SK-N-SH treated with all-trans-retinoic acid at 6 μM for 48 hours (cell line): ENCODE data around the gene TWF1.

Experiments used
- ATAC-seq: fragments of 200-7000 bp; cut with Tn5 transposase; 3 replicates; pipeline ENCODE4 v1.9.1; 2020; ENCODE audit warnings: mild to moderate bottlenecking, moderate library complexity
- ARNTL ChIP-seq: fragments of 450-650 bp; formaldehyde crosslinking; IDR thresholded peaks from 2 replicates; pipeline ENCODE4 v1.5.0; 2020; ENCODE audit warnings: low read depth, mild to moderate bottlenecking, moderate library complexity, borderline replicate concordance
- BACH2 ChIP-seq: fragments of 250-450 bp; sonication (Bioruptor Pico); IDR thresholded peaks from 2 replicates; pipeline ENCODE4 v1.9.0; 2021; ENCODE audit warnings: mild to moderate bottlenecking, borderline replicate concordance
- CREB5 ChIP-seq: fragments of 250-450 bp; sonication (Bioruptor Pico); IDR thresholded peaks from 2 replicates; pipeline ENCODE4 v1.5.1; 2020; ENCODE audit warnings: low read depth, mild to moderate bottlenecking, moderate library complexity
- CSDC2 ChIP-seq: fragments of 250-450 bp; sonication (Bioruptor Pico); IDR thresholded peaks from 2 replicates; pipeline ENCODE4 v1.5.0; 2020; ENCODE audit warnings: mild to moderate bottlenecking, moderate library complexity
- CSRNP3 ChIP-seq: fragments of 250-450 bp; sonication (Bioruptor Pico); IDR thresholded peaks from 2 replicates; pipeline ENCODE4 v1.5.1; 2021; ENCODE audit warnings: mild to moderate bottlenecking, moderate library complexity
- ESRRG ChIP-seq: fragments of 250-450 bp; sonication (Bioruptor Pico); IDR thresholded peaks from 2 replicates; pipeline ENCODE4 v1.6.1; 2021; ENCODE audit warnings: mild to moderate bottlenecking
- ISL1 ChIP-seq: fragments of 250-450 bp; sonication (Bioruptor Pico); IDR thresholded peaks from 2 replicates; pipeline ENCODE4 v2.1.2; 2022; ENCODE audit warnings: mild to moderate bottlenecking, moderate library complexity
- OSR1 ChIP-seq: fragments of 250-450 bp; sonication (Bioruptor Pico); IDR thresholded peaks from 2 replicates; pipeline ENCODE4 v1.8.0; 2022; ENCODE audit warnings: moderate library complexity, mild to moderate bottlenecking, inconsistent platforms
- PATZ1 ChIP-seq: fragments of 250-450 bp; sonication (Bioruptor Pico); IDR thresholded peaks from 2 replicates; pipeline ENCODE4 v1.8.0; 2020; ENCODE audit warnings: mild to moderate bottlenecking, moderate library complexity, borderline replicate concordance
- POU6F1 ChIP-seq: fragments of 250-450 bp; sonication (Bioruptor Pico); IDR thresholded peaks from 2 replicates; pipeline ENCODE4 v1.8.0; 2021; ENCODE audit warnings: low read depth, mild to moderate bottlenecking, moderate library complexity, borderline replicate concordance
- PPARA ChIP-seq: fragments of 250-450 bp; sonication (Bioruptor Pico); IDR thresholded peaks from 2 replicates; pipeline ENCODE4 v1.5.0; 2020; ENCODE audit warnings: mild to moderate bottlenecking, borderline replicate concordance
- SNAI2 ChIP-seq: fragments of 250-450 bp; sonication (Bioruptor Pico); IDR thresholded peaks from 2 replicates; pipeline ENCODE4 v1.5.0; 2020; ENCODE audit warnings: mild to moderate bottlenecking, moderate library complexity
- TCF4 ChIP-seq: fragments of 250-450 bp; sonication (Bioruptor Pico); IDR thresholded peaks from 2 replicates; pipeline ENCODE4 v1.8.0; 2021; ENCODE audit warnings: mild to moderate bottlenecking, moderate library complexity, borderline replicate concordance
- TOX ChIP-seq: fragments of 250-450 bp; sonication (Bioruptor Pico); IDR thresholded peaks from 2 replicates; pipeline ENCODE4 v1.8.0; 2021; ENCODE audit warnings: mild to moderate bottlenecking, moderate library complexity, borderline replicate concordance
- TSHZ2 ChIP-seq: fragments of 250-450 bp; sonication (Bioruptor Pico); IDR thresholded peaks from 2 replicates; pipeline ENCODE4 v1.5.0; 2020; ENCODE audit warnings: mild to moderate bottlenecking, moderate library complexity
- ZC3H10 ChIP-seq: fragments of 250-450 bp; sonication (Bioruptor Pico); IDR thresholded peaks from 2 replicates; pipeline ENCODE4 v1.5.1; 2021; ENCODE audit warnings: mild to moderate bottlenecking, moderate library complexity
- ZFP3 ChIP-seq: fragments of 250-450 bp; sonication (Bioruptor Pico); IDR thresholded peaks from 2 replicates; pipeline ENCODE4 v1.5.0; 2020; ENCODE audit warnings: mild to moderate bottlenecking, moderate library complexity
- ZFP30 ChIP-seq: fragments of 450-650 bp; formaldehyde crosslinking; IDR thresholded peaks from 2 replicates; pipeline ENCODE4 v1.5.0; 2022; ENCODE audit warnings: mild to moderate bottlenecking, moderate library complexity
- ZNF565 ChIP-seq: fragments of 450-650 bp; formaldehyde crosslinking; conservative IDR thresholded peaks from 2 replicates; pipeline ENCODE4 v1.5.0; 2020; ENCODE audit warnings: low read depth, mild to moderate bottlenecking, moderate library complexity
- ZNF70 ChIP-seq: fragments of 450-650 bp; formaldehyde crosslinking; IDR thresholded peaks from 2 replicates; pipeline ENCODE4 v1.5.0; 2020; ENCODE audit warnings: mild to moderate bottlenecking, moderate library complexity
- ZNF8 ChIP-seq: fragments of 450-650 bp; formaldehyde crosslinking; IDR thresholded peaks from 2 replicates; pipeline ENCODE4 v1.5.0; 2020; ENCODE audit warnings: mild to moderate bottlenecking, moderate library complexity

TWF1 gene

GRCh38 chr12:43805860-43806736 is at the start of gene TWF1:
Gene TWF1 (minus strand): TSS chr12:43806317. CDS start chr12:43806245, 72 bp downstream.
- ATAC-seq = peak; percentile 96
- no peak for TF ChIP-seq ZFP30 (CRISPR knock-in tag)
- TF ChIP-seq ZFP3 (CRISPR knock-in tag) = 0 out of 2 replicates have a peak, but pooled peaks have one; percentile 35
- no peak for TF ChIP-seq OSR1 (CRISPR knock-in tag)
- TF ChIP-seq TOX (CRISPR knock-in tag) = no peak
- TF ChIP-seq ARNTL (CRISPR knock-in tag) = no peak
- TF ChIP-seq SNAI2 (CRISPR knock-in tag) = 0 out of 2 replicates have a peak, but pooled peaks have one; percentile 23

- TF ChIP-seq TCF4 (CRISPR knock-in tag) = no peak
- no peak for TF ChIP-seq POU6F1 (CRISPR knock-in tag)
- no peak for TF ChIP-seq ZFP3 (CRISPR knock-in tag)
- TF ChIP-seq ISL1 = no peak
- TF ChIP-seq ZNF70 (CRISPR knock-in tag) = no peak
- TF ChIP-seq CREB5 = no peak
- no peak for TF ChIP-seq ZNF565 (CRISPR knock-in tag)
- TF ChIP-seq ZNF8 (CRISPR knock-in tag) = no peak
- TF ChIP-seq PPARA (CRISPR knock-in tag) = no peak
- TF ChIP-seq PATZ1 (CRISPR knock-in tag) = no peak
- no peak for TF ChIP-seq BACH2
- no peak for TF ChIP-seq ZC3H10 (CRISPR knock-in tag)
- TF ChIP-seq TOX (CRISPR knock-in tag) = no peak
- TF ChIP-seq ARNTL (CRISPR knock-in tag) = no peak
- no peak for TF ChIP-seq TSHZ2 (CRISPR knock-in tag)
- TF ChIP-seq SNAI2 (CRISPR knock-in tag) = no peak
- TF ChIP-seq ZFP30 (CRISPR knock-in tag) = no peak
- no peak for TF ChIP-seq CSDC2
- no peak for TF ChIP-seq ESRRG (CRISPR knock-in tag)
- TF ChIP-seq CSRNP3 (CRISPR knock-in tag) = no peak
- no peak for ATAC-seq
Observed at GRCh38 chr12:43852744-43853143, 46.6 kb upstream of the TWF1 start.
